Stomach (tissue), 9 donors: ENCODE measurements around the gene FAM47C. TPM values are rescaled to one million over a fixed set of nuclear protein-coding genes. Genes with fewer than 3 reads are reported as not detected.
"Not testable (repeated sequence)": the region's sequence is repeated elsewhere in the genome, so short reads cannot be mapped to it uniquely, and the experiment has no call there.

ENCODE experiments used
- DNase-seq, 2 donors: peaks; one replicate each; pipeline versions ENCODE4 v3.0.0 to v3.0.0-alpha.2; 2013 to 2019
- H3K27ac ChIP-seq, 5 donors: fragments of 200-600 bp in 4 of 5; sonication (generic) in 4 of 5; one replicate each; pipeline ENCODE4 v1.5.1; 2013 to 2019; ENCODE audit warnings: mild to moderate bottlenecking in 1 of 5, moderate library complexity in 1 of 5
- H3K27me3 ChIP-seq, 3 donors: fragments of 200-600 bp; sonication (generic); one replicate each; pipeline ENCODE4 v1.5.1; 2017 to 2019; ENCODE audit warnings: mixed run types in 1 of 3
- H3K36me3 ChIP-seq, 4 donors: fragments of 200-600 bp; sonication (generic); 1 replicate in 3 of 4; 2 replicates in 1 of 4; pipeline ENCODE4 v1.5.1; 2016 to 2019
- H3K4me1 ChIP-seq, 4 donors: fragments of 200-600 bp; sonication (generic); one replicate each; pipeline ENCODE4 v1.5.1; 2016 to 2019
- H3K4me3 ChIP-seq, 4 donors: fragments of 200-600 bp; sonication (generic) in 3 of 4; one replicate each; pipeline ENCODE4 v1.5.1; 2016 to 2019; ENCODE audit warnings: mild to moderate bottlenecking in 1 of 4
- H3K9me3 ChIP-seq, 4 donors: fragments of 200-600 bp; sonication (generic); one replicate each; pipeline ENCODE4 v1.5.1; 2016 to 2019
- EP300 ChIP-seq: sonication (generic); formaldehyde crosslinking; IDR thresholded peaks from one replicate; pipeline ENCODE4 v1.6.1; 2017; ENCODE audit warnings: antibody characterized with exemption
- POLR2AphosphoS5 ChIP-seq, 3 donors: sonication (generic); formaldehyde crosslinking; IDR thresholded peaks; one replicate each; pipeline ENCODE4 v1.6.1; 2016; ENCODE audit warnings: antibody characterized with exemption in 3 of 3
- WGBS, 5 donors: extraction: QIAGEN DNeasy Blood & Tissue Kit in 3 of 5; methylation state at CpG; one replicate each; pipeline versions ENCODE4 v1.1.5 to v1.1.7; 2013 to 2018; 5-methylcytosine and 5-hydroxymethylcytosine counted together
- intact Hi-C: fragments of 100-400 bp; cut with DNase I; formaldehyde crosslinking; loops from one replicate; pipeline ENCODE4 v1.15.1; 2023; ENCODE audit warnings: low total_unique reads
- polyA plus RNA-seq, 3 donors: library from polyadenylated mRNA; stranded (reverse); fragments of 200-250 nt; gene quantifications; one replicate each; pipeline ENCODE4 v1.2.3, GENCODE V29; 2013
- total RNA-seq, 5 donors: library from RNA; depleted of rRNA; stranded (reverse); fragments of >200 nt; gene quantifications; one replicate each; pipeline versions ENCODE4 v1.1.0 to v1.2.3, GENCODE V29; 2014 to 2016
- TF ChIP-seq, protein P1 (sequence below), 7 experiments: fragments of 450-650 bp in 4 of 7; fragments of 200-600 bp in 3 of 7; sonication (generic) in 3 of 7; IDR thresholded peaks; one replicate each; pipeline ENCODE4 v1.5.1; 2016 to 2019; ENCODE audit warnings: antibody characterized with exemption in 7 of 7, control low read depth in 2 of 7, mild to moderate bottlenecking in 1 of 7
- donor health status: healthy with polysubstance abuse.
- donor health status: Bipolar disorder and iron deficiency.
- donor health status: healthy.

FAM47C gene
- total and polyA plus RNA-seq, 8 donors = not detected

GRCh38 chrX:37038814-37039213 is 30.6 kb downstream of the FAM47C start:
- H3K27ac ChIP-seq, H3K4me1 ChIP-seq, H3K36me3 ChIP-seq, DNase-seq, H3K9me3 ChIP-seq, intact Hi-C loops, H3K27me3 ChIP-seq, H3K4me3 ChIP-seq: not testable (repeated sequence)
- no CpG with 5 or more reads among the region's 1 CpG for WGBS, 5 donors

- intact Hi-C loops, DNase-seq, H3K27ac ChIP-seq, H3K27me3 ChIP-seq, H3K4me3 ChIP-seq, H3K9me3 ChIP-seq, H3K4me1 ChIP-seq, H3K36me3 ChIP-seq: not testable (repeated sequence)
- WGBS, 5 donors = 86 to 96% (median 90%) methylated on average over 24 to 53 of the region's 56 CpGs
Observed at GRCh38 chrX:37042956-37043885, 35.1 kb downstream of the FAM47C start.

DNA sequence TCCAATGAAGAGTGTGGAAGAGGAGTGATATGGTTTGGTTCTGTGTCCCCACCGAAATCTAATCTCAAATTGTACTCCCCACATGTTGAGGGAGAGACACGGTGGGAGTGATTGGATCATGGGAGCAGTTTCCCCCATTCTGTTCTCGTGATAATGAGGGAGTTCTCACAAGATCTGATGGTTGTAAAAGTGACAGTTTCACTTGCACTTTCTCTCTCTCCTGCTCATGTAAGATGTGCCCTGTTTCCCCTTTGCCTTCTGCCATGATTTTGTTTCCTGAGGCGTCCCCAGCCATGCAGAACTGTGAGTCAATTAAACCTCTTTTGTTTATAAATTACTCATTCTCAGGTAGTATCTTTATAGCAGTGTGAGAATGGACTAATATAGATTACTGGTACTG is 39.6 kb downstream of the FAM47C start:
- peaks cover 0 to 4% (median 0%) of the 10 kb centered on the region in 4 donors for H3K9me3 ChIP-seq
- H3K4me1 ChIP-seq = no peaks in the 10 kb centered on the region
- no peaks in the 10 kb centered on the region for H3K36me3 ChIP-seq
- H3K4me3 ChIP-seq = no peak overlapping the region
- TF ChIP-seq POLR2AphosphoS5 (IDR thresholded peaks at IDR 0.05) (no peak), EP300 (no peak)
- 41 to 72% (median 66%) methylated on average over 4 of the region's 4 CpGs for WGBS, 5 donors
- no peak for DNase-seq
- no peak overlapping the region for H3K27ac ChIP-seq
- H3K27me3 ChIP-seq = no peaks in the 10 kb centered on the region
- intact Hi-C loops = no loop called here

DNA sequence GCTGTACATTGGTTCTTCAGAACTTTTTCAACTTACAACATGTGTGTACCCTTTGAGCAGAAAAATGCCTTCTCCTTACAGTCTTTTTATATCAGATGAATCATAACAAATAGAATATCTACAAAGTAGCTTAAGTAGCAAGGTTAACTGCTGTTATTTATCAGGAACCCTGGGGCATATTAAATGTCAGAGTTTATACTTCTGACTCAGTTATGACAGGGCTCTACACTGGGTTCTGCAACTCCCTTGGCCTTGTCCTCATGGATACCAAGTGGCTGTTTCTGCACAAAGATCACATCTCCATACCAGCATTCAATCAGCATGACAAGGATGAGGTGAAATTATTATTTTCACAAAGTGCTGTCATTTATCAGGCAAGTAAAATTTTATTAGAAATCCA is 49.4 kb downstream of the FAM47C start:
- H3K4me1 ChIP-seq, H3K27me3 ChIP-seq, H3K9me3 ChIP-seq, DNase-seq, H3K27ac ChIP-seq, intact Hi-C loops, H3K36me3 ChIP-seq, H3K4me3 ChIP-seq: not testable (repeated sequence)

- no peaks in the 10 kb centered on the region for H3K4me1 ChIP-seq
- no peaks in the 10 kb centered on the region for H3K36me3 ChIP-seq
- no peak overlapping the region for H3K4me3 ChIP-seq
- H3K9me3 ChIP-seq = no peaks in the 10 kb centered on the region
- peak in 1 of 2 donors; percentile 62 for DNase-seq
- TF ChIP-seq, protein P1, sequence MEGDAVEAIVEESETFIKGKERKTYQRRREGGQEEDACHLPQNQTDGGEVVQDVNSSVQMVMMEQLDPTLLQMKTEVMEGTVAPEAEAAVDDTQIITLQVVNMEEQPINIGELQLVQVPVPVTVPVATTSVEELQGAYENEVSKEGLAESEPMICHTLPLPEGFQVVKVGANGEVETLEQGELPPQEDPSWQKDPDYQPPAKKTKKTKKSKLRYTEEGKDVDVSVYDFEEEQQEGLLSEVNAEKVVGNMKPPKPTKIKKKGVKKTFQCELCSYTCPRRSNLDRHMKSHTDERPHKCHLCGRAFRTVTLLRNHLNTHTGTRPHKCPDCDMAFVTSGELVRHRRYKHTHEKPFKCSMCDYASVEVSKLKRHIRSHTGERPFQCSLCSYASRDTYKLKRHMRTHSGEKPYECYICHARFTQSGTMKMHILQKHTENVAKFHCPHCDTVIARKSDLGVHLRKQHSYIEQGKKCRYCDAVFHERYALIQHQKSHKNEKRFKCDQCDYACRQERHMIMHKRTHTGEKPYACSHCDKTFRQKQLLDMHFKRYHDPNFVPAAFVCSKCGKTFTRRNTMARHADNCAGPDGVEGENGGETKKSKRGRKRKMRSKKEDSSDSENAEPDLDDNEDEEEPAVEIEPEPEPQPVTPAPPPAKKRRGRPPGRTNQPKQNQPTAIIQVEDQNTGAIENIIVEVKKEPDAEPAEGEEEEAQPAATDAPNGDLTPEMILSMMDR (IDR thresholded peaks at IDR 0.05) = peak in 2 of 7 experiments; percentile 17 to 21
- no peak for TF ChIP-seq POLR2AphosphoS5 (IDR thresholded peaks at IDR 0.05)
- peaks cover 0 to 6% (median 0%) of the 10 kb centered on the region in 3 donors for H3K27me3 ChIP-seq
- no peak overlapping the region for H3K27ac ChIP-seq
- 0 to 3% (median 0%) methylated on average over 3 of the region's 3 CpGs for WGBS, 5 donors
- intact Hi-C loops = no loop called here
Observed at GRCh38 chrX:37060999-37061398, 52.8 kb downstream of the FAM47C start.
